ENCODE data around the gene PSMC5. TPM values are rescaled to one million over a fixed set of nuclear protein-coding genes. Genes with fewer than 3 reads are reported as not detected.
"Not testable (repeated sequence)": the region's sequence is repeated elsewhere in the genome, so short reads cannot be mapped to it uniquely, and the experiment has no call there.

Gene PSMC5
- total RNA-seq, 3 donors from 2014 or later: 98.3 to 110 (median 104) TPM

DNA sequence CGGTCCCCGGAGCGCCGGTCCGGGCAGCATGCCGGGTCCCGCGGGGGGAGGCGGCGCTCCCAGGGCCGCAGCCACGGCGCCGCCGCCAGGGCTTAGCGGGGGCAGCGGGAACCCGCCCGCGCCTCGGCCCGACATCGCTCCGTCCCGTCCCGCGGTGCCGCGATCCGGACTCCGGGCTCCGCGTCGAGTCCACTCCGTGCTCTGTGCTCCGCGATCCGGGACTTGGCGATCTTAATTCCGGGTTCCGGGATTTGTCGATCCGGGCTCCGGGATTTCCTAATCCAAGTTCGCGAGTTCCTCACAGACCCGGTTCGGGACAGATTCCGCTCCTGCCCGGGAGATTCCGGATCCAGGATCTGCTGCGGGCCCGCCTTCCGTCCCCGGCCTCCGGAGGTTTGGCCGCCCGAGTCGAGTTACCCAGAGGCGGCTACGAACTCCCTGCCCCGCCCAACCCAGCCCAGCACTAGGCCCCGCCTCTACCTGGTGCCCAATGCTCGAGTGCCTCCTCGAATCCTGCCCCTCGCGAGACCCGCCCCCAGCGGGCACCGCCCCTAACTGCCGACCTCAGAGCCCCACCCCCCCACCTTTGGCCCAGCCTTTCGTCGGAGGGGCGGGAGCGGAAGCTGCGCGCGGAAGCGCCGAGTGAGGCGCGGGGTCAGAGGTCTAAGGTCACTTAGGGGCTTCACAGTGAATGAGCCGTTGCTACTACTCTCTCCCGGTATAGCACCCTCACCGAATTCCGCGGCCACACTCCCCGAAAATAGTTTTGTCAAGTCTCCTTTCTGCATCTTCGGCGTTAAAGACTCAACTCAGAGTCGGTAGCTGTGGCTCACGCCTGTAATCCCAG is 15.5 kb downstream of the PSMC5 start, which contains the start of gene SMARCD2:
SMARCD2 (minus strand) TSS at position 146 of the 847 bp plus-strand sequence; CDS start at position 135, 11 bp downstream.
- Histone ChIP-seq H3K9me3 (no peaks in the 10 kb centered on the region), H3K4me3 (peak within 1 kb of the TSS; percentile 69 to 97 (median 94)), H3K27me3 (no peaks in the 10 kb centered on the region), H3K36me3 (no peaks in the 10 kb centered on the region), H3K4me1 (peaks cover 8 to 24% of the 10 kb centered on the region in 2 donors), H3K27ac (peak within 1 kb of the TSS; percentile 90 to 95)
- peak; percentile 98 to 99 for DNase-seq (ENCODE audit: low spot score in 2 of 2)
- peak; percentile 13 for TF ChIP-seq POLR2A (IDR thresholded peaks at IDR 0.05)
- TF ChIP-seq POLR2AphosphoS5 (IDR thresholded peaks at IDR 0.05): peak; percentile 64 to 75 (median 65)
- TF ChIP-seq, protein P1, sequence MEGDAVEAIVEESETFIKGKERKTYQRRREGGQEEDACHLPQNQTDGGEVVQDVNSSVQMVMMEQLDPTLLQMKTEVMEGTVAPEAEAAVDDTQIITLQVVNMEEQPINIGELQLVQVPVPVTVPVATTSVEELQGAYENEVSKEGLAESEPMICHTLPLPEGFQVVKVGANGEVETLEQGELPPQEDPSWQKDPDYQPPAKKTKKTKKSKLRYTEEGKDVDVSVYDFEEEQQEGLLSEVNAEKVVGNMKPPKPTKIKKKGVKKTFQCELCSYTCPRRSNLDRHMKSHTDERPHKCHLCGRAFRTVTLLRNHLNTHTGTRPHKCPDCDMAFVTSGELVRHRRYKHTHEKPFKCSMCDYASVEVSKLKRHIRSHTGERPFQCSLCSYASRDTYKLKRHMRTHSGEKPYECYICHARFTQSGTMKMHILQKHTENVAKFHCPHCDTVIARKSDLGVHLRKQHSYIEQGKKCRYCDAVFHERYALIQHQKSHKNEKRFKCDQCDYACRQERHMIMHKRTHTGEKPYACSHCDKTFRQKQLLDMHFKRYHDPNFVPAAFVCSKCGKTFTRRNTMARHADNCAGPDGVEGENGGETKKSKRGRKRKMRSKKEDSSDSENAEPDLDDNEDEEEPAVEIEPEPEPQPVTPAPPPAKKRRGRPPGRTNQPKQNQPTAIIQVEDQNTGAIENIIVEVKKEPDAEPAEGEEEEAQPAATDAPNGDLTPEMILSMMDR (IDR thresholded peaks at IDR 0.05): peak in 1 of 3 donors; percentile 12
- intact Hi-C loops (cut with DNase I; ENCODE audit: low total_unique reads): no loop called here

DNA sequence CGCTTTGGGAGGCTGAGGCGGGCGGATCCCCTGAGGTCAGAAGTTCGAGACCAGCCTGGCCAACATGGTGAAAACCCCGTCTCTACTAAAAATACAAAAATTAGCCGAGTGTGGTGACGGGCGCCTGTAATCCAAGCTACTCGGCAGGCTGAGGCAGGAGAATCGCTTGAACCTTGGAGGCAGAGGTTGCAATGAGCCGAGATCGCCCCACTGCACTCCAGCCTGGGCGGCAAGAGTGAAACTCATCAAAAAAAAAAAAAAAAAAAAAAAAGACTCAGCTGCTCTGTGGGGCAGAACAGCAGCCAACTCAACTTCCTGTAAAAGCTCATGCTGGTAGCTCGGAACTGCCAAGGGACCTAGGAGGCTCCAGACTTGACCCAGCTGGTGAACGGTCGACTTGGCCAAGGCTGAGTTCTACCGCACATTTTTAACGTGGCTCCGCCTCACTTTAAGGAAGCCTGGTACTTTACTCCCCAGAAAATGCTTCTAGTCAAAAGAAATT is 16.2 kb downstream of the PSMC5 start:
- H3K9me3 ChIP-seq; H3K27me3 ChIP-seq; H3K36me3 ChIP-seq; intact Hi-C loops (cut with DNase I; ENCODE audit: low total_unique reads): not testable (repeated sequence)
- H3K4me3 ChIP-seq: peak overlapping the region; percentile 69 to 97 (median 94)
- DNase-seq (ENCODE audit: low spot score in 2 of 2): peak in 1 of 2 donors; percentile 32
- peaks cover under 1 to 18% of the 10 kb centered on the region in 2 donors for H3K4me1 ChIP-seq
- peak overlapping the region; percentile 90 to 95 for H3K27ac ChIP-seq

DNA sequence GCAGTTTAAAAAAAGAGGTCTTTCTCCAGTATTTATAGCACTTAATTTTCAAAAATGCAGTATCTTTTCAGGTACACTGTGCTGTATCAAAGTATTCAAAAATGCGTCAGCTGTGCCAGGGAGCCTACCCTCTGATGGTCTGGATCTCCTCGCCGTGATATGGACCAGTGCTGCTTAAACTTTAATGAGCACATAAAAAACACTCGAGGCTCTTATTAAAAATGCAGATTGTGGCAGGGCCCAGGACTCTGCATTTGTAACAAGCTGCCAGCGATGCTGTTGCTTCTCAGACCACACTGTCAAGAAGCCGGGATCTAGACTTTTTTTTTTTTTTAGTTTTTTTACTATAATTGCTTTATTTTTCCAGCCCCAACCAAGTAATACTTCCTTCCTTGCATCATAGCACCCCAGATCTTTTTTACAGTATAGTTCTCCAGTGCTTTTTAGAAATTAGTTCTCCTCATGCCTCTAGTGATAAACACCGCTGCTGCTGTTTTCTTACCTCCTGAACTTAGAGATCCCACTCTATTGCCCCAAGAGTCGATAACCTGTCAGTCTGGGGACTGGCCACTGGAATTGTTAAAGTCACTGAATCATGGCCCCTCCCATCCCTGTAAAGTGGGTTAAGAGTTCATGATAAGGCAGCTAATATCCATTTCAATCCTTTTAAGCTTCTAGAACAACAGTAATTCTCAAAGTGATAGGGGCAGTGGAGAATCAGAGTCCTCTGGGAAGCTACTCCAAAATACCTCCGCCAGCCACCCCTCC is 16.9 kb downstream of the PSMC5 start:
- no peaks in the 10 kb centered on the region for H3K36me3 ChIP-seq
- no peaks in the 10 kb centered on the region for H3K27me3 ChIP-seq
- peak overlapping the region; percentile 90 to 95 for H3K27ac ChIP-seq
- intact Hi-C loops (cut with DNase I; ENCODE audit: low total_unique reads): no loop called here
- H3K4me1 ChIP-seq: peaks cover 0 to 13% of the 10 kb centered on the region in 2 donors
- TF ChIP-seq POLR2A (IDR thresholded peaks at IDR 0.05) (no peak), POLR2AphosphoS5 (IDR thresholded peaks at IDR 0.05) (no peak)
- TF ChIP-seq, protein P1 (IDR thresholded peaks at IDR 0.05): no peak
- no peaks in the 10 kb centered on the region for H3K9me3 ChIP-seq
- peak overlapping the region; percentile 69 to 97 (median 94) for H3K4me3 ChIP-seq
- DNase-seq (ENCODE audit: low spot score in 2 of 2): no peak

DNA sequence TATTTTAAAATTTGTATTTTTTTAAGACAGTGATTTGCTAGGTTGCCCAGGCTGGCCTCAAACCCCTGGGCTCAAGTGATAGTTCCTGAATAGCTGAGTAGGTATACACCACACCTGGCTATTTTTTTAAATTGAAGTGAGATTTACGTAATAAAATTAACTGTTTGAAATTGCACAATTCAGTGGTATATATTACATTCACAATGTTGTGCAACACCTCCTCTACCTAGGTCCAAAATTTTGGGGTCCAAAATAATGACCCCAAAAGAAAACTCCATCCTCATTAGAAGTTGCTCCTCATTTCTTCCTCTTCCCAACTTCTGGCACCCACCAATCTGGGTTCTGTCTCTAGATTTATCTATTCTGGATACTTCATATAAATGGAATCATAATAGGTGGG is 18.3 kb downstream of the PSMC5 start:
- DNase-seq (ENCODE audit: low spot score in 2 of 2): no peak
- Histone ChIP-seq H3K4me1 (peaks cover 0 to 11% of the 10 kb centered on the region in 2 donors), H3K36me3 (no peaks in the 10 kb centered on the region), H3K4me3 (no peak overlapping the region), H3K27me3 (no peaks in the 10 kb centered on the region), H3K27ac (no peak overlapping the region), H3K9me3 (no peaks in the 10 kb centered on the region)
- intact Hi-C loops (cut with DNase I; ENCODE audit: low total_unique reads): no loop called here
- TF ChIP-seq POLR2AphosphoS5 (IDR thresholded peaks at IDR 0.05) (no peak), POLR2A (IDR thresholded peaks at IDR 0.05) (no peak)
- TF ChIP-seq, protein P1 (IDR thresholded peaks at IDR 0.05): no peak

DNA sequence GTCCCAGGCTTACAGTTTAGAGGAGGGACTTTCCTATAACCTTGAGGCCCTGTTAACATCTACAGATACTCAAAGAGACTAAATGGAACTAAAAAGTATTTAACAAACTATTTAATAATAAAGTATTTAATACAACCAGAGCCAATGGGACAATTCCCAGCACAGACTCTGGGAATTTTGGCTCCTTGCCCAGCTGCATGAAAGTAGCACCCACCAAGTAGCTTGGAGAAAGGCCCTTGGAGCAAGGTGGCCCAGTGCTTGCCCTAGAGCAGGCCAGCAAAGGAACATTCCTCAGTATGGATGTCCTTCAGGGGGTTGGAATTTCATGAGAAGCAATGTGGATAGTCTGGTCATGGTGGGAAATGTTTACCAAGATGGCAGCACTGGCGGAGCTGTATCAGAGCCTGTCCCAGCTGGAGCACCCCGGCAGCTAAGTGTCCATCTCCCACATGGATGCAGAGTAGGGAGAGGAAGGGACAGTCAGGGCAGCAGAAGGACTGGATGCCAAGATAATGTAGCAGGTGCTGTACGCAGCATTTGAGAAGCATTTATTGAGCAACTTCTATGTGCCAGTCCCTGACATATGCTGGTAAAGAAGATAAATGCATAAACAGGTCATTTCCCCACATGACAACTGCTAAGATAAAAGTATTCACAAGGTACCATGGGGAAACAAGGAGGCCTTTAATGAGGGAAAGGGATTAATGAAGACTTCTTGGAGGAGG is 20.5 kb downstream of the PSMC5 start:
- no peaks in the 10 kb centered on the region for H3K9me3 ChIP-seq
- H3K27me3 ChIP-seq: no peaks in the 10 kb centered on the region
- peak overlapping the region in 1 of 3 donors; percentile 63 for H3K4me3 ChIP-seq
- no peaks in the 10 kb centered on the region for H3K36me3 ChIP-seq
- H3K4me1 ChIP-seq: peaks cover 0 to 5% of the 10 kb centered on the region in 2 donors
- DNase-seq (ENCODE audit: low spot score in 2 of 2): no peak
- no peak for TF ChIP-seq POLR2A (IDR thresholded peaks at IDR 0.05)
- no peak for TF ChIP-seq POLR2AphosphoS5 (IDR thresholded peaks at IDR 0.05)
- TF ChIP-seq, protein P1 (IDR thresholded peaks at IDR 0.05): no peak
- intact Hi-C loops (cut with DNase I; ENCODE audit: low total_unique reads): no loop called here
- no peak overlapping the region for H3K27ac ChIP-seq

Measured in breast epithelium (tissue), 4 donors.